Osteocyte (in vitro differentiated cells): ENCODE measurements around the gene WDR41. TPM values are rescaled to one million over a fixed set of nuclear protein-coding genes. Genes with fewer than 3 reads are reported as not detected.

Experiments used
- DNase-seq: peaks from one replicate; pipeline ENCODE4 v3.0.0; 2021; ENCODE audit warnings: mixed read lengths; ENCODE audit not compliant: unreplicated experiment; ENCODE audit errors: extremely low spot score
- H3K27ac Mint-ChIP-seq: one replicate; pipeline ENCODE4 v1.8.0; 2021; ENCODE audit warnings: mild to moderate bottlenecking, mixed read lengths; ENCODE audit not compliant: unreplicated experiment
- H3K27me3 Mint-ChIP-seq: one replicate; pipeline ENCODE4 v1.8.0; 2021; ENCODE audit warnings: mixed read lengths; ENCODE audit not compliant: unreplicated experiment
- H3K36me3 Mint-ChIP-seq: one replicate; pipeline ENCODE4 v1.8.0; 2021; ENCODE audit warnings: mixed read lengths; ENCODE audit not compliant: unreplicated experiment
- H3K4me1 Mint-ChIP-seq: one replicate; pipeline ENCODE4 v1.8.0; 2021; ENCODE audit warnings: mixed read lengths; ENCODE audit not compliant: unreplicated experiment
- H3K4me3 Mint-ChIP-seq: one replicate; pipeline ENCODE4 v1.8.0; 2021; ENCODE audit warnings: mild to moderate bottlenecking, moderate library complexity, mixed read lengths; ENCODE audit not compliant: unreplicated experiment
- H3K9me3 Mint-ChIP-seq: one replicate; pipeline ENCODE4 v1.8.0; 2021; ENCODE audit warnings: mixed read lengths; ENCODE audit not compliant: unreplicated experiment
- total RNA-seq: library from RNA; stranded (reverse); gene quantifications from 2 replicates; pipeline ENCODE4 v1.2.1, GENCODE V29; 2021
- TF ChIP-seq, protein P1 (sequence below): fragments of 200-600 bp; sonication (generic); IDR thresholded peaks from 2 replicates; pipeline ENCODE4 v1.5.0; 2021; ENCODE audit warnings: antibody characterized with exemption, mild to moderate bottlenecking, moderate library complexity

WDR41 gene
- total RNA-seq, 1 donor from 2014 or later = 74.6 TPM

DNA sequence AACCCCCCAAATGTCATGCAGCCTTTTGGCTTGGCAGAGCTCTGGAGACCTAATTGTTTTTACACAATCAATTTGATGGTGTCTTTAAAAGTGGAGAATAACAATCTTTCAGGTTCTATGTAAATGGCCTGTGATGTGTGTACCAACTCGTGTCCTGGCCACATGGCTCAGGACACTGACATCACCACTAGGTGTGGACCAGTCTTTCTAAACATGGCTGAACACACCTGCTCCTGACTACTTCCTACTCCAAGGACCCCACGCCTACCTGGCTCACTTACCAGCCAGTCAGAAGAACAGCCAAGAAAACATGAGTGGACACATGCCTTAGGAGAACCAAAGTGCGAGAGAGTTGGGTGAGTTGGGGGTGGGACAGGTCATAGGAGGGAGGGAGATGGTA, 71.2 kb downstream of the WDR41 start:
- Mint-ChIP-seq H3K27ac (no peak overlapping the region), H3K9me3 (no peaks in the 10 kb centered on the region)

DNA sequence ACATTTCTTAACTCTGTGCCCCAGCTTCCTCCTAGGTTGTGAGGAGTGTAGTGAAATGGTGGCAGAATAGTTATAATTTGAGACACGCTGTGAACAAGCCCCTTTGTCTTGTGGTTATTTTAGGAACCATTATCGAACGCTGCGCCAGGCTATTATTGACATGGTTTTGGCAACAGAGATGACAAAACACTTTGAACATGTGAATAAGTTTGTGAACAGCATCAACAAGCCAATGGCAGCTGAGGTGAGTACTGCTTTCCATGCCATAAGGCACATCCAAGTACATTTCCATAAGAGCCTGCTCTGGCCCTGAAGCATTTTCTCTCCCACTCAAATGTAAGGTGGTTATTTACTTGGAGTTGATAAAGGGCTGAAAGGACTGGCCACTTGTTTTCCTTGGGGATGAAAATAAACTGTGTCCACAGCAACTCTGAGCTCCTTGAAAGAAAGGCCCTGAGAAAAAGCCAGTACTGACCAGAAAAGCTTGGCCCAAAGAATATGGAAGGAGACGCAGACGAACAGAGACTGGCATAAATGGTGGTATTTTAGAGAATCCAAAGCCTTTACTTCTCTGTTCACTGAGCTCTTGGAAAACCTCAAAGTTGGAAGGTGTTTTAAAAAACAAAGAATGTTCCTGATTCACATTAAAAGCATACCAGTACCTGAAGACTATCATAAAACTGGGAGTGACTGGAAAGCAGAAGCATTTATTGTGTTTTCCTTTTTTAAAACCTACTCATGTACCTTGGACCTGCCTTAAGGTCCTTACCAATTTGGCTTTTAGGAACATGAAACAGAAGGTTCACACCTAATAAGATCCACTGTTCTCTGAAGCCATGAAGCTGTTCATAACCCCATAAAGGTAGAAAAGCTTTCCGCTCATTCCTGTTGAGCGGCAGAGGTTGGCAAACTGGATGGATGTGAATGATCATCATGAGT, 72.2 kb downstream of the WDR41 start:
- no peaks in the 10 kb centered on the region for H3K9me3 Mint-ChIP-seq
- no peak overlapping the region for H3K4me3 Mint-ChIP-seq
- TF ChIP-seq, protein P1, sequence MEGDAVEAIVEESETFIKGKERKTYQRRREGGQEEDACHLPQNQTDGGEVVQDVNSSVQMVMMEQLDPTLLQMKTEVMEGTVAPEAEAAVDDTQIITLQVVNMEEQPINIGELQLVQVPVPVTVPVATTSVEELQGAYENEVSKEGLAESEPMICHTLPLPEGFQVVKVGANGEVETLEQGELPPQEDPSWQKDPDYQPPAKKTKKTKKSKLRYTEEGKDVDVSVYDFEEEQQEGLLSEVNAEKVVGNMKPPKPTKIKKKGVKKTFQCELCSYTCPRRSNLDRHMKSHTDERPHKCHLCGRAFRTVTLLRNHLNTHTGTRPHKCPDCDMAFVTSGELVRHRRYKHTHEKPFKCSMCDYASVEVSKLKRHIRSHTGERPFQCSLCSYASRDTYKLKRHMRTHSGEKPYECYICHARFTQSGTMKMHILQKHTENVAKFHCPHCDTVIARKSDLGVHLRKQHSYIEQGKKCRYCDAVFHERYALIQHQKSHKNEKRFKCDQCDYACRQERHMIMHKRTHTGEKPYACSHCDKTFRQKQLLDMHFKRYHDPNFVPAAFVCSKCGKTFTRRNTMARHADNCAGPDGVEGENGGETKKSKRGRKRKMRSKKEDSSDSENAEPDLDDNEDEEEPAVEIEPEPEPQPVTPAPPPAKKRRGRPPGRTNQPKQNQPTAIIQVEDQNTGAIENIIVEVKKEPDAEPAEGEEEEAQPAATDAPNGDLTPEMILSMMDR = no peak

More for the DNA sequence above, 71.2 kb downstream of the WDR41 start:
- TF ChIP-seq, protein P1 = no peak
- peaks cover 15% of the 10 kb centered on the region for H3K36me3 Mint-ChIP-seq
- no peak for DNase-seq
- no peaks in the 10 kb centered on the region for H3K27me3 Mint-ChIP-seq
- H3K4me1 Mint-ChIP-seq = peaks cover 29% of the 10 kb centered on the region
- H3K4me3 Mint-ChIP-seq = no peak overlapping the region

DNA sequence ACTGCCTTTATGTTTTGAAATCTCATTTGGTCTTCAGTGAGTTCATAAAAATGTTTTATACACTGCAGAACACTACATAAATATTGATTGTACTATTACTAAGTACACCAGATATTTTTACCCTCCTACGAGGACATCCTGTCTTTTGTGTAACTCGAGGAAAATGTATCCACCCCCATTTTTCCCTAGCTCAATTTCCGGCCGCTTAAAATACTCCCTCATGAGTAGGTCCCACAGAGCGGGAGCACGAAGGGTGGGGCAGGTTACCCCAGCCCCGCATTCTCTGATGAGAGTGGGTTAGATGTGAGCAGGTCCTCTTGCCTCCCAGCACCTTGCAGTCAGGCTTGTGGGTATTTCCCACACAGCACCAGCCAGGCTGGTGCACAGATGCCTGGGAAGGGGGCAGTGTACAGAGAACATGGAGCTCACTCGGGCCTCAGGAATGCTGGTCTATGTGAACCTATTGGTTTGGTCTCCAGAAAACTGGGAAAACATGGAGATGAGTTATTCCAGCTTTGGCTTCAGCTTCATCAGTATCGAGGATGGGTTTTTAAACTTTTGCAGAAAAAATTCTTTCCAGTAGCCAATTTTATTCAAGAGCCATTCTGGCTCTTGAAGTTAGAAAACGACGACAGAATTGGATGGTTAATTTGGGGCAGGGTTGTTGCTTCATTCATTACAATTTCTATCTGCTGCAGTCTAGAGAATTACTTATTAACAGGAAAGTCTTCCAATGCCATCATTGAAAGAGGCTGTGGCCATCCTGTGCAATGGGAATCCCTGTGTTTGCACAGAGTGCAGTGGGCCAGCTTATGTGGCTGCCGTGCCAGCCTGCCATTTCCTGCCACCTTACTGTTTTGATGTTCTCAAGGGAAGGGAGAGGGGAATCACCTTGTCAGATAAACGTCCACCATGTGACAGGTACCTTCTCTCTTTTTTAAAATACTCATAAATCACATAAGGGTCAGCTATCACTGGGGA, 73.2 kb downstream of the WDR41 start:
- TF ChIP-seq, protein P1 = no peak
- no peak overlapping the region for H3K4me3 Mint-ChIP-seq
- no peaks in the 10 kb centered on the region for H3K27me3 Mint-ChIP-seq
- H3K36me3 Mint-ChIP-seq = peaks cover 10% of the 10 kb centered on the region
- DNase-seq = no peak
- H3K4me1 Mint-ChIP-seq = peaks cover 25% of the 10 kb centered on the region
- peak overlapping the region; percentile 62 for H3K27ac Mint-ChIP-seq
- H3K9me3 Mint-ChIP-seq = no peaks in the 10 kb centered on the region

More for the DNA sequence above, 72.2 kb downstream of the WDR41 start:
- H3K27ac Mint-ChIP-seq = no peak overlapping the region
- DNase-seq = no peak
- H3K27me3 Mint-ChIP-seq = no peaks in the 10 kb centered on the region
- H3K36me3 Mint-ChIP-seq = peaks cover 14% of the 10 kb centered on the region
- H3K4me1 Mint-ChIP-seq = peaks cover 25% of the 10 kb centered on the region

DNA sequence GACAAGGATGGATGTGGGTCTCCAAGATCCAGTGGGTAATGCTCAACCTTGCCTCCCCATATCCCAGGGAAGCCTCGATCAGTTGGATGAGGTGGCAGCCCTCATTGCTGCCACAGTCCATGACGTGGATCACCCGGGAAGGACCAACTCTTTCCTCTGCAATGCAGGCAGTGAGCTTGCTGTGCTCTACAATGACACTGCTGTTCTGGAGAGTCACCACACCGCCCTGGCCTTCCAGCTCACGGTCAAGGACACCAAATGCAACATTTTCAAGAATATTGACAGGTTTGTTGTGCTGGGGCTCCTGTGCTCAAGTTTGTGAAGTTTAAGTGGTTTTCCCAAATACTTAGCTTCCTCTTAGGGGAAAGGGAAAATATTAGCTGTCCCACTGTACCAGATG, 74.0 kb downstream of the WDR41 start:
- TF ChIP-seq, protein P1 = no peak
- Mint-ChIP-seq H3K4me3 (no peak overlapping the region), H3K27ac (peak overlapping the region; percentile 62), H3K4me1 (peaks cover 25% of the 10 kb centered on the region), H3K36me3 (peaks cover 5% of the 10 kb centered on the region), H3K27me3 (no peaks in the 10 kb centered on the region), H3K9me3 (no peaks in the 10 kb centered on the region)
- DNase-seq = no peak
